ENCODE data around the gene ETV3L. TPM values are rescaled to one million over a fixed set of nuclear protein-coding genes. Genes with fewer than 3 reads are reported as not detected.
"Not testable (repeated sequence)": the region's sequence is repeated elsewhere in the genome, so short reads cannot be mapped to it uniquely, and the experiment has no call there.

The ETV3L gene
- total RNA-seq, 1 donor from 2014 or later = not detected

DNA sequence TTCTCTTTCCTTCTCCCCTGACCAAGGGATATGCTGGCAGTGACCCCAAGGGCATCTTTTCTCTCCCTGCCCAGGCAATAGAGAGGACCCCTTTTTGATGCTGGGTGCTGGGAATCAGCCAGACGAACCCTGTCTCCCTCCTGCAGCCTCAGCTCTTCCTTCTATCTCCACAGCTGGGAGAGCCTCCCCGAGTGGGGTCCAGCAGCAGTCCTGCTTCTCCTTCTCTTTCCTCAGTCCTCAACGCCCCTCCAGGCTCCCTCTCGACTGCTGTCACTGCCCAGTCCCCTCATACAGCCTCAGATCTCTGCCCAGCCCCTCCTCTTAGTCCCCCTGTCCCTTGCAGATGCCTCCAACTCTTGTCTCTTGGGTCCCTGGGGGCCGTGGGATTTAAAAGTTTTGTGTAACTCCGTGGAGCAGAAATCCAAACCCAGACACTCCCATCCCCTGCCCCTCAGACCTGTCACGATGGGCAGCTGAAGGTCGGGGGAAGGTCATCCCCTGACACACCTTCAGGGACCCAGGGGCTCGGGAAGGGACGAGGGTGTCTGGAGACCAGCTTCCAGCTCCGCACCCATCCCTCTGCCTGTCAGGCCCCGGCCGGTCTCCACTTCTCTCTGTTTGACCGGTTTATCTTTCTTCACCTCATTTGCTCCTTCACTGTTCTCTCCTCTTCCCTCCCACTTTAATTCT, 5.8 kb upstream of the ETV3L start:
- DNase-seq (ENCODE audit: low spot score) = no peak

DNA sequence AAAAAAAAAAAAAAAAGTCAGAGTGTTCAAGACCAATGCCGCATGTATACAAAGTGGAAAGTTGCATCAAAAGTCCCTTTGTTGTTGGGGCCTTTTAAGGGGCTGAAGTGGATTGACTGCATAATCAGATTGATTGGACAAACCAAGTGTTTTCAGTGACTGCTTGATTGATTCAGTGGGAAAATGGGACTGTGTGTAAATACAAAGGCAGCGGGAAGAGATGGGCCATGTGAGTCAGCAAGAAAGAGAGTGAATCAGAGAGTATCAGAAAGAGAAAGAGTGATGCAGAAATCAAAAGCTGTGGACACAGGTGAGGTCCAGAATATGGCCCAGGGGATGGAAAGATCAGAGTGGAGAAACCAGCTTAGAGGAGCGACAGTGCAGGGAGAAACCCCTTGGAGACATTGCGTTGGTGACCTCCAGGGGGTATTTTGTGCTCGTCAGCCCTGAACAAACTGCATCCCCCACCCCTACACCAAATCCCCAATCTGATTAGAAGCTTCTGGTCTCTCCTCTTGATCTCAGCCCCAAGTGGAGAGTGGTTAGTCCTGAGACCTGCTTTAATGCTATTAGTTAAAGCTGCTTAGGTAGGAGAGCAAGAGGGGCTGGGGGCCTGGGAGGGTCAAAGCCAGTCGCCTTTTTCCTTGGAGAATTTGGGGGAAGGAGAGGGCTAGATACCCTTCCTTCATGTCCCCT, 5.1 kb upstream of the ETV3L start:
- no peak for DNase-seq (ENCODE audit: low spot score)

DNA sequence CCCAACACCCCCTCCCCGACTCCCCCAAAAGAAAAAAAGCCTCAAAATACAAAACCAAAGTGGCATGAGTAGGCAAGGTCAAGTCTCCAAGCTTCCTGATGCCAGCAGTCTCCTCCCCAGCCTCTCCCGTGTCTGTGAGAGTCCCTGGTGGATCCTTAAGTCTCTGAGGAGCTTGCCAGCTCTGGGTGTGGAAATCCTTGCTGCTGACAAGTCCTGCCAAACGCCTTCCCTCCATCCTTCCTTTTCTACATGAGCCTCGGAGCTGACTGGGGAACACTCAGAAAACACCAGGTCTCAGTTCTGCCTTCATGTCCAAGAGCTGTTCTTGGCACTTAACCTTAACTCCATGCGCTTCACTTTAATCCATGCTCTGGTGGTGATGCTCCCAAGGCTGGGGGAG, 3.7 kb upstream of the ETV3L start:
- no peak for DNase-seq (ENCODE audit: low spot score)

DNA sequence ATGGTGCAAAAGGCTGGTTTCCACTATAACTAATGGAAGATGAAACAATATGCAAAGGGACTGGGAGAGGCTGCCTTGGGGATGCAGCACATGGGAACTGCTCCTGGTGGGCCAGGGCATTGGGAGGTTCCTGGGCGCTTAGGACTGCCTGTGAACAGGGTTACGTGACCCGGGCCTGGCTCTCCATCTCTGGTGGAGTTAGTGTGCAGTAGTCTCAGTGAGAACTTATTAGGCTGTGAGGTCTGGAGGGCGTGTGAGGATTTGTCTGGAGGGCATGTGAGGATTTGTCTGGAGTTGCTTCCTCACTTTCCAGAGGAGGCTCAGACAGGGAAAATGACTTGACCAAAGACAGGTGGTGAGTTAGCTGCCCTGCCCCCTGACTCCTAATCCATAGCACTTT, 1.5 kb upstream of the ETV3L start:
- no peak for DNase-seq (ENCODE audit: low spot score)

DNA sequence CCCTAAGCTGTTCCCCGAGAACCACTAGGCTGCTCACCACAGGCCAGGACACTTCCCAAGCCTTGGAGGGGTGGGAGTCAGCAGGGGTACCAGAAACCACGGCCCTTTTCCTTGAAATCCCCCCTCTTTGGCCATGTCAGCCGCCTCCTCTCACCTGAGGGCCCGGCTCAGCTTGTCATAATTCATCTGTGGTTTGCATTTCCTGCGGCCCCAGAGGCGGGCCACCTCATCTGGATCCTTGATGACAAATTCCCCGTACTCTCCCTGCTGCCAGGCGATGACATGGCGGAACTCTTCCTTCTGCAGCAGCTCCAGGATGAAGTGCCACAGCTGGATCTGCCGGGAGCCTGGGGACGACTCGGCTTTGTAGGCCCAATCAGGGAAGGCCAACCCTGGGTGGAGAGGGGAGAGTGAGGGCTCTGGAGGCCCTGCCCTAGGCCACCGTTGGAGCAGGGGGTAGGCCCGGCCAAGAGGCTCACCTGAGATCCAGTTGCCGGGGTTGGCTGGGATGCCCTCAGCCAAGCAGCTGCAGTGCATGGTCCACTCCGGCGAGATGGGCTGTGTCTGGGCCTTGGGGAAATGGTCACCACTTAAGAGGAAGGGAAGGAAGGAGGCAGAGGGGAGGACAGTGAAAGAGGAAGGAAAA, 498 bp downstream of the ETV3L start:
- DNase-seq (ENCODE audit: low spot score) = not testable (repeated sequence)

DNA sequence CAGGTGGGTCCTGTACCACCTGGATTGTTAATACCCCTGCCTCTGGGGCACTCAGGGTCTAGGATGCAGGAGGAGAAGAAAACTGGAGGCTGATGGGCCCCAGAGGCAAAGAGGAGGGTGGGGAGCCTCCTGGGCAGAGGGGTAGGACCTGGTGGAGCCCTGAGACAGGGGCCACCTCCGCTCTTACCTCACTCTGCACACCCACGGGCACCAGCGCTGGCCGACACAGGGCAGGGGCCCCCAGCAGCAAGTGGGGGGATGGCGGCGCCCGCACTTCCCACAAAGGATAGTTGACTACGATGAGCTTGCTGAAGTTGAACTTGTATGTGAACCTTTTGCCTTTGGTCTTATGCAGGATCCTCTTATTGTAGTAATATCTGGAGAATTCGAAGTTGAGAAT, 1.1 kb downstream of the ETV3L start:
- no peak for DNase-seq (ENCODE audit: low spot score)

DNA sequence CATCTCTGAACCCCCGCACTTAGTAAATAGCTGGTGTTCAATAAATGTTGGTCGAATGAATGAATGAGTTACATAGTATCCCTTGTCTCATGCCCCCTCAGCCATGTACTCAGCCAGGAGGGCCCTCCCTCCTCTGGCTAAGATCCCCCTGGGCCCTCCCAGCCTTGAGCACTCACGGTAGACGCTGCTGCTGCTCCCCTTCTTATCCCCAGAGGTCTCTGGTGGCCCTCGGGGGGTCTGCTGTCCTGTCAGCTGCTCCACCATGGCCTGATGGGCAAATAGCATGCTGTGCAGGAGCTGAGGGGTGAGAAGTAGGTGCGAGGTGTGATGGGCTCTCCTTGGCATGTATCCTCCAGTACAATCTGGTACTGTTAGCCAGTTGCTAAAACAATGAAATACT, 1.9 kb downstream of the ETV3L start:
- DNase-seq (ENCODE audit: low spot score) = no peak

DNA sequence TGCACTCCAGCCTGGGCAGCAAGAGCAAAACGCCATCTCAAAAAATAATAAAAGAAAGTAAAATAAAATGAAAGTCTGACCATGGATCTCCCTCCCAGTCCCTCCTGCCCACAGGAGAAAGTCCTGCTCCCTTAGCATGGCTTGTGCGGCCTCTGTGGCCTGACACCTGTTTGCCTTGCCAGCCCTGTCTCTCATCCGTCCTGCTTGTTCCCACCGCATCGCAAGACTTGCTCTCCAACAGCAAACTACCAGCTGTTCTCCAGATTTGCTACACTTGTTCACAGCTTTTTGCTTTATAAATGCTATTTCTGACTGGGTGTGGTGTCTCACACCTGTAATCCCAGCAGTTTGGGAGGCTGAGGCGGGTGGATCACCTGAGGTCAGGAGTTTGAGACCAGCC, 2.7 kb downstream of the ETV3L start:
- DNase-seq (ENCODE audit: low spot score) = no peak

DNA sequence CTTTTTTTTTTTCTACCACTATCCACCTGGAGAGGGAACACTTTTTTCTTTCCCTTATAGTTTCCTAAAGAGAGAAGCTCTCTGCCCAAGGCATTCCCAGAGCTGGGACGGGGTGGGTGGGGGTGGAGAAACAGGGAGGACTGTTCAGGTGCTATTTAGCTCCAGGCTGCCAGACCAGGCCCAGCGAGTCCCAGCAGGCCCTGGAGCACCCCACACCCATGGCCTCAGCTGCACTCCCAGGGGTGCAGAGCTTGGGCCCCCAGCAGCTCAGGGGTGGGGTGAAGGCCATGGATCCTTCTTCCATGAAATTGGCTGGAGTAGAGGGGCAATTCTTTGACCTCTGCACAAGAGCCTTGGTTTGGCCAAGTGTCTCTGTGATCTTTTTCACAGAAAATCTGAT, 4.1 kb downstream of the ETV3L start:
- DNase-seq (ENCODE audit: low spot score) = no peak

DNA sequence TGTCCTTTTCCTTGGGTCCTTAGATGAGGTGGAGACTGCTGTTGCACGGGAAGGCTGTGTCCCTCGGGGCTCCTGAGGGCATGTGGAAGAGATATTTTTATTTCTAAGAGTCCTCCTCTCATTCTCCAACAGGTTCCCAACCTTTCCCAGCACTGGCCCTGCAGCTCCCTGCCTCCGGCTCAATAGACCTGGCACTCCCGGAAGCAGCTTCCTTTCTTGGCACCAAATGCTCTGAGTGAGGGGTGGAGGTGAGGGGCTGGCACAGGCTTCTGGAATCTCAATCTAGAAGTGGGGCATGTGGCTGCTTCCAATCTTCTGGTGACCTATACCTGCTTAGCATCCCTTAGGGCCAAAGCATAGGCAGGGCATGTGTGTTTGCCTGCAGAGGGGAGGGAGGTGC, 4.5 kb downstream of the ETV3L start:
- DNase-seq (ENCODE audit: low spot score) = no peak

DNA sequence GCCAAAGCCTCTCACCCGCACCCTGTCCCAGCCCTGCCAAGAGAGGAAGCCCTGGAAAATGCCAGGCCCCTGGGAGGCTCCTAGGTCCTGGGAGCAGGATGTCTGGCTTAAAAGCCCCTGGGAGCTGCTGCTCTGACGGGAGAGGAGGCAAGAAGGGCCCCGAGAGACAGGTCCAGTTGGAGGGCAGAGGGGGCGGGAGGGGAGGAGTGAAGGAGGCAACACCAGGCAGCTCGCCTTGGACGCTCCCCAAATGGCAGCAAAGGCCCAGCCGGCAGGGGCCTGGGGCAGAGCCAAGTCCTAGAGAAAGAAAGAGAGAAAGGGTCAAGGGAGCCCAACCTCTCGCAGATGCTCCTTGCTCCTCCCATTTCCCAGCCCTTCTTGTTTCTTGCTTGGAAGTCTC, 6.8 kb downstream of the ETV3L start:
- DNase-seq (ENCODE audit: low spot score) = no peak

DNA sequence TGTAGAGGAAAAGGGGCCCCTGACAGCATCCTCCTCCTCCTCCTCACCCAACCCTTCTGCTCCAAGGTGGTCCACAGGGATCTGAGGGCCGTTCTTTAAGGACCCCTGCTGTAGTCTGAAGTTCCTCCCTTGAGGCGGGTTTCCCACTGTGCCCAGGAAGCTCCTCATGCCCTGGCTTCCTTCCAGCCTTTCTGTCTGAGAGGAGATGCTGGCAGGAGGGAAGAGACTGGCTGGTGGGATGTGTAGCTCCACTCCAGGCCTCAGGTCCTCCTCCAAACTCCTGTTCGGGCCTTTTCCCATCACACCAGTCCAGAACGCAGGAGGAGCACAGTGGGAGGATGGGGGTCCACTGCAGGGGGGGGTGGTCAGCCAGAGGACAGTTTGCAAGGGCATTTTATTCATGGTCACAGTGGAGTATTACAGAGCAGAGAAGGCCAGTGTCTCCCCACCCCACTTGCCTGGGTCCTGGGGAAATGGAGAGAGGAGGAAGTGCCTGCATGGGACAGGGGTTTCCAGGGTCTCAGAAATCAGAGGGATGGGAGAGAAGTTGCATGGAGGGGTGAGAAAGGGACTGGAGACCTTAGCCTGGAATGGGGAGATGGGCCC, 7.8 kb downstream of the ETV3L start:
- no peak for DNase-seq (ENCODE audit: low spot score)

DNA sequence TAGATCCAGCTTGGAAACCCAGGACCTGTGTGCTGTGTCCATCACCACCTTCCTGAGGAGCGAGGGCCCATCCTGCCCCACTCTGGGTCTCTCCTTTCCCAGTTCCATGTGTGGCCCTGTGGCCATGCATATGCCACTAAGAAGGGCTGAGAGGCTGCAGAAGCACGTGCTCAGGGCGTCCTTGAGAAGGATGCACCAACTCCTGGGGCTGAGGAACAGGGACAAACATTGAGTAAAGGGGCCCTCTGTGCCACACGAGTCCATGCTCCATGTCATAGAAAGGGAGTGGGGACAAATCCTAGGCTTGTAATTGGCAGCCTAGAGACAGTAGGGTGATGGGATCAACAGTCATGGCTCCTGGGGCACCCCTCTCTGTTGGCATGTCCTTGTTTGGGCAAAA, 8.4 kb downstream of the ETV3L start:
- DNase-seq (ENCODE audit: low spot score) = no peak

DNA sequence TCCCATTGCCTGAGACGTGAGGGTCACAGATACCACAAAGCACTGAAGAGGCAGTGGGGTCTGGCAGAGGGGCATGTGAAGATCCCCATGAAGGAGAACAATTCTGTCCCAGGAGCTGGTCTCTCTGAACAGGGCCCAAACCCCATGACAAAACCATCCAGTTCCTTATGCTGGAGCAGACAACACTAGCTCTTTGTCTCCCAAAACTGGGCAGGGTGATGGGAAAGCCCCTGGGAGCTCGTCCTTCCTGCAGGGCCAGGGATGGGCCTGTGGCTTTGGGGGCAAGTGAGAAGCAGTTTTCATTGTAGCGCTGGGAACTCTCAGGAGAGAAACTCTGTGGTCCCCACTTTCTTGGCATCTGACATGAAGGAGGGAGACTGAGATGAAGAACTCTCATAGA, 8.8 kb downstream of the ETV3L start:
- DNase-seq (ENCODE audit: low spot score) = no peak

DNA sequence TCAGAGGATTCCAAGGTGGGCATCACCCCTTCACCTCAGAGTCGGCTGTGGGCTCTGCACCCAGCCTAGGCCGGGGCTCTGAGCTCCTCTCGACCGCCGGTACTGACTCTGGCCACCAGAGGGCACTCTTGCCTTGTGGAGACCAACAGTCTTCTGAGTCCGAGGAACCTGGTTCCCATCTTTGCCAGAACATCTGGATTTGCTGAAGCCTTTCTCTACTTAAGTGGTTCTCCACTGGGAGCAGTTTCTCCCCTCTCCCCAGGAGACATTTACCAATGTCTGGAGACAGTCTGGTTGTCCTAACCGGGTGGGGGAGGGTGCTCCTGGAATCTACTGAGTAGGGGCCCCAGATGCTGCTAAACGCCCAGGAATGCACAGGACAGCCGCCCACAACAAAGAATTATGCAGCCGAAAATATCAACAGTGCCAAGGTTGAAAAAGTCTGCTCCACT, 9.4 kb downstream of the ETV3L start:
- DNase-seq (ENCODE audit: low spot score) = peak; percentile 88

DNA sequence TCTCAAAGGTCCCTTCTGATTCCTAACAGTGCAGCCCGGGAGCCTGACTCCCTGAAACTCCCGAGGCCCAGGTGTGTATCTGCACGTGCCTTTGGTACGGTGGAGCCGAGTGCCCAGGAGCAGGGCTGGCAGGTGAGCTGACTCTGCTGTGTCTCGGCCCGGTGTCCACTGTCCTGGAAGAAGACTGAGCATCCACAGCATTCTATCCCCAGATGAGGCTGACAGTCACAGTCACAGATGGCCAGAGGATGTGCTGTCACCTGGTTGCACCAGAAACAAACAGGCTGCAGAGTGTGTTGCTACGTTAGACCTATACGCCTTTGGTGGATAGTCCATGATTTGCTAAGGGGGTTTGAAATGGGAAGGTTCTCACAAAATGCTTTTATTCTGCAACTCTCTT, 9.8 kb downstream of the ETV3L start:
- DNase-seq (ENCODE audit: low spot score) = no peak

DNA sequence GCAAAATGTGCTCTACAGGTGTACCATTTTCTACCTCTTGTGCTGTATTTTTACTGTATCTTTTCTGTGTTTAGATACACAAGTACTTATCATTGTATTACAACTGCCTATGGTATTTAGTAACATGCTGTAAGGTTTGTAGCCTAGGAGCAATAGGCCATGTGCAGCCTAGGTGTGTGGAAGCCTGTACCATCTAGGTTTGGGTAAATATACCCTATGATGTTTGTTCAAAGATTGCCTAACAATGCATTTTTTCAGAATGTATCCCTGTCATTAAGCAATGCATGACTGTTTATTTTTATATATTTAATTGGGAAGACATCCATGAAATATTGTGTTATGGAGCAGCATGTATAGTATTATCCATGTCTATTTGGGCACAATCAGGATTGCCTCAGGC, 11.0 kb downstream of the ETV3L start:
- DNase-seq (ENCODE audit: low spot score) = no peak

DNA sequence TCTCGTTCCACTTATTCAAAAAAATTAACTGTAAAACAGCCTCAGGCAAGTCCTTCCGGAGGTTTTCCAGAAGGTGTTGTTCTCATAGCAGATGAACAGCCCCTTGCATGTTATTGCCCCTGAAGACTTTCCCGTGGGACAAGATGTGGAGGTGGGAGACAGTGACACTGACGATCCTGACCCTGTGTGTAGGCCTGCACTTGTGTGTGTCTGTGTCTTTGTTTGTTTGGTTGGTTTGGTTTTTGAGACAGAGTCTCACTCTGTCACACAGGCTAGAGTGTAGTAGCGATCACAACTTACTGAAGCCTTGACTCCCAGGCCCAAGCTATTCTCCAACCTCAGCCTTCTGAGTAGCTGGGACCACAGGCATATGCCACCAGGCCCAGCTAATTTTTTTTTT, 12.6 kb downstream of the ETV3L start:
- DNase-seq (ENCODE audit: low spot score) = no peak

DNA sequence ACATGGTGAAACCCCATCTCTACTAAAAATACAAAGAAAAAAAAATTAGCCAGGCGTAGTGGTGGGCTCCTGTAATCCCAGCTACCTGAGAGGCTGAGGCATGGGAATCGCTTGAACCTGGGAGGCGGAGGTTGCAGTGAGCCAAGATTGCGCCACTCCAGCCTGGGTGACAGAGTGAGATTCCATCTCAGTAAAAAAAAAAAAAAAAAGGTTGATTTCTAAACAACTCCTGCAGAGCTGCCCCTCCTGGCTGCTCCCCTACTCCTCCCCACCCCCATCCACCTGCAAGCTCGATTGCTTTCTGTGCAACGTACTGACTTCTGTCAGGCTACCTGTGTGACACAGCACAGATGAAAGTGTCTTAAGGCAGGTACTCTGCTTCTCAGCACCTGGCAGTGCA, 13.3 kb downstream of the ETV3L start:
- DNase-seq (ENCODE audit: low spot score) = no peak

DNA sequence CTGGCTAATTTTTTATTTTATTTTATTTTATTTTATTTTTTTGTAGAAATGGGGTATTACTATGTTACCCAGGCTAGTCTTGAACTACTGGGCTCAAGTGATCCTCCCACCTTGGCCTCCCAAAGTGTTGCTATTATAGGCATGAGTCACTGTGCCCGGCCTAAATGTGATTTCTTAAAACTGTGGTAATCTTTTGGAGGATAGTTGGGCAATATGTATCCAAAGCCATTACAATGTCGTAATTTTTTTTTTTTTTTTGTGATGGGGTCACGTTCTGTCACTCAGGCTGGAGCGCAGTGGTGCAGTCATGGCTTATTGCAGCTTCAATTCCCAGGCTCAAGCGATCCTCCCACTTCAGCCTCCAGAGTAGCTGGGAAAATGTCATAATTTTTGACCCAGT, 14.2 kb downstream of the ETV3L start:
- DNase-seq (ENCODE audit: low spot score) = no peak

DNA sequence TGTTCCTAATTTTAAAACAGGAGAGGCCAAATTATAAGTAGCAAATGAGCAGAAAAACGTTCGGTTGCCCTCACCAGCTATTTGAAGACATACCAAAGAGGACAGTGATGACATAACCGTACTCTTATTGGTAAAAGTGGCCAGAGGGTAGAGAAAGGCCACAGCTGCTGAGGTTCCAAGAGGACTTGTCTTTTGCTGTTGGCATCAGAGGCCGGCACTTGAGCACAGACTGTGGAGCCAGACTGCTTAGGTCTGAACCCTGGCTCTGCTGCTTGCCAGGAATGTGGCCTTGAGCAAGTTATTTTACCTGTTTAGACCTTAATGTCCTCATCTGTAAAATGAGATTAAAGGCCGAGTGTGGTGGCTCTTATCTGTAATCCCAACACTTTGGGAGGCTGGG, 14.9 kb downstream of the ETV3L start:
- DNase-seq (ENCODE audit: low spot score) = no peak

DNA sequence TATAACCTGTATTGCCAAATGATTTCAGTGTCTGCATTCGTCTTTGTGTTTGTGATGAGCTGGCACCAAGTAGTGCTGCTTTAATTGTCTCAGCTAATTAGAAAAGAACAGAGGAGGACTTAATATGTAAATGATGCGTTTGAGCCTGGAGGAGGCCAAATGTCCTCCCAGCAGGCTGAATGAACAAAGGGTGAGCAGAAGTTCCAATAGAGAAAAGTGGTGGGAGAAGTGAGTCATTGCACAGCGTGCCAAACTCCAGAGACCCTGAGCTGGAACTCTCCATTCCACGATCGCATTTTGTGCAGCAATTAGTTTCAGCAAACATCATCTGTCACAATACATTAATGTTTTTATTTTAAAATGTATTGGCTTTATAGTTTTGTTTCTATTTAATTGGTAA, 17.9 kb downstream of the ETV3L start:
- DNase-seq (ENCODE audit: low spot score) = no peak

DNA sequence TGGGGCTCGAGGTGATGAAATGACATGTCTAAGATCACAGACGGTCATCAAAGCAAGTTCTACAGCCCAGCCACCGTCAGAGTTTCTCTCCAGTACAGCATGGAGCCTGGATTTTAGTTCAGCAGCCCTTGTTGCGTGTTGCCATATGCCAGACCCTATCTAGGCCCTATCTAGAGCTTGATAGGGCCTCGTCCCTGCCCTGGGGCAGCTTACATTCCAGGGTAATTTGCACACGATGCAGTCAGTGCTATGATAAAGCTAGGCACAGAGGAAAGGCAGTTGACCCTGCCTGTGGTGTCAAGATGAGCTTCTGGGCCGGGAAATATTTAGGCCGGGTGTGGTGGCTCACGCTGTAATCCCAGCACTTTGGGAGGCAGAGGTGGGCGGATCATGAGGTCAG, 18.9 kb downstream of the ETV3L start:
- DNase-seq (ENCODE audit: low spot score) = no peak

Measured in mucosa of gallbladder (tissue), 1 donor.